Kasumi-1 (cell line): ENCODE data around the gene COPB2.
A peak's percentile ranks its signal among the peaks of the same experiment; 100 is the strongest.
"Not testable (repeated sequence)": the region's sequence is repeated elsewhere in the genome, so short reads cannot be mapped to it uniquely, and the experiment has no call there.

ENCODE experiments used
- DNase-seq, 2 experiments: peaks; one replicate each; lab custom pipeline; 2025; lab: John Stamatoyannopoulos, UW

Gene COPB2

DNA sequence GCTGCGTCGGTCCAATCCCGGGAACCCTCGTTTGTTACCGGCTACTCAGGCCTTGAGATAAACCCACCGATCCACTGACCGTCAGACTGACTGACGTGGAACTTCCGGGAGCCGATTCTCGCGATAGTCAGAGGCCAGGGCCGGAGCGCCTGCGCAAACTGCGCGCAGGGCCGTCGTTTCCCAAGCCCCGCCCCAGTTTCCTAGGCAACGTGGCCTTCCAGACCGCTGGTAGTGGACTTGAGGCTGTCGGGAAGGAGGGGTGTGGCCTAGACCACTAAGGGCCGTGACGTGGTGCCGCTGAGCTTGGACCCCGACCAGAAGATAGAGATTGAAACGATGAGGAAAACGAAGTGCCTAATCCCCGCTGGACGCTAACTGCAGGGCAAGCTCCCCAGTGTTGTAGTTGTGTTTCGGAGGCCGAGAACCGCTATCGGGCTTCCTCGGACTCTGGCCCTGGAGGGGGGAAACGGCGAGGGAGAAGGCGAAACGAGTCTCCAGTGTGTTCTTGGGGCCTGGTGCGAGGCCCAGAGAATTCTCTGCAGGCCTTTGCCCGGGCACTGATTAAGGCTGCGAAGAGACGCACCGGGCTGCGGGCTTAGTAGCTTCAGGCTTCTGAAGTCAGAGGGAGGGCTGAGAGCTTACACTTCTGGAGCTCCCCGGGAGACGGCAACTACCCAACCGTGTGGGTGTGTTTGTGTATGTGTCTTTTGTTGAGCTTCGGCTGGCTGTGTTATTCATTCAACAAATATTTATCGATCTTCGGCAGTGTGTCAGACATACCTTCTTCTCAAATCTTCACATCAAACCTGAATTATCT, at the start of gene COPB2:
Gene COPB2, minus strand, starts transcription at position 96 of the 817 bp plus-strand sequence. CDS start 97 bp downstream, outside the sequence.
- peak; percentile 96 for DNase-seq

GRCh38 chr3:139434764-139435307, 45.4 kb upstream of the COPB2 start:
- no peak for DNase-seq

DNA sequence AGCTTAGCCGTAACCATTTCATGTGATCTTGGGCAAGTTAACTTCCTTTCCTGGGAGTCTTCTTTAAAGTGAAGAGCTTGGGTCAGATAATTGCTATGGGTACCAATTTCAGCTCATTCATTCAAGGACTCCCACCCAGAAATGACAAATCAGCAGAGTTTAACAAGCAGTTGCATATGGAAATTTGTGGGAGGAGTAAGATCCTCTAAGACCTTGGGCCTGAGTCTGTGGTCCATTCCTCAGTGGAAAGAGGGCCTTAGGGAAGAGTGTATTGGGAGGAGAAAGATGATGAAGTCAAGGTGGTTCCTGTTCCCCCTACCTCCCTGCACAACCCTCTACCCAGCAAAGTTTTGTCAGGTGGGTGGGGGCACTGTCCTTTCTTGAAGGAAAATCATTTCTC, 44.8 kb upstream of the COPB2 start:
- DNase-seq = no peak

DNA sequence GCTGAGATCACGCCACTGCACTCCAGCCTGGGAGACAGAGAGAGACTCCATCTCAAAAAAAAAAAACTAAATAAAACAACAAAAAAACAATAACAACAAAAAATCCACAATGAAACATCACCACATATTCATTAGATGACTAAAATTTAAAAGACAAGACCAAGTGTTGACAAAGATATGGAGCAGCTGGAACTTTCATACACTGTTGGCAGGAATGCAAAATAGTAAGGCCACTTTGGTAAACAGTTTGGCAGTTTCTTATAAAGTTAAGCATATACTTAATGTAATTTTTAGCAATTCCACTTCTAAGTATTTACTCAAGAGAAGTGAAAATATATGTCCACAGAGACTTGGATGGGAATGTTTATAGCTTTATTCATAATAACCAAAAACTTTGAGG, 43.6 kb upstream of the COPB2 start:
- DNase-seq = no peak

- no peak for DNase-seq
Observed at GRCh38 chr3:139430493-139430892, 41.0 kb upstream of the COPB2 start.

- peak; percentile 88 to 95 for DNase-seq
Observed at GRCh38 chr3:139427283-139428060, 38.0 kb upstream of the COPB2 start.

GRCh38 chr3:139425745-139426400, 36.4 kb upstream of the COPB2 start:
- no peak for DNase-seq

DNA sequence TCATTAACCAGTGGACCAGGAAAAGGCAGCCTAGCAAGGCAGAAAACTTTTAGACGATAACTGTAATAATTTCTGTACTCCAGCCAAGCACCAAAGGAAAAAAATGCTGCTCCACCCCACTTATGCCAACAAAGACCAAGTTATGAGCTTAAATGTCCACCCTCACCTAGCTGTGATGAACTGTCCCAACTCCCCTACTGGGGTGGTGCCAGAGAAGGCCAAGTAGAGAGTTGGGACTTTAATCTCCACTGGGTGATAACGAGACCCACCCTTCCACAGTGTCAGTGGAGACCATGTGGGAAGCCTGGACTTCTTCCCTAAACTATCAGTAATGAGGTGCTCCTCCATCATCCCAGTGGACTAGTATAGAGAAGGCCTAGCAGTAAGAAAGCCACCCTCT, 33.8 kb upstream of the COPB2 start:
- DNase-seq = no peak

DNA sequence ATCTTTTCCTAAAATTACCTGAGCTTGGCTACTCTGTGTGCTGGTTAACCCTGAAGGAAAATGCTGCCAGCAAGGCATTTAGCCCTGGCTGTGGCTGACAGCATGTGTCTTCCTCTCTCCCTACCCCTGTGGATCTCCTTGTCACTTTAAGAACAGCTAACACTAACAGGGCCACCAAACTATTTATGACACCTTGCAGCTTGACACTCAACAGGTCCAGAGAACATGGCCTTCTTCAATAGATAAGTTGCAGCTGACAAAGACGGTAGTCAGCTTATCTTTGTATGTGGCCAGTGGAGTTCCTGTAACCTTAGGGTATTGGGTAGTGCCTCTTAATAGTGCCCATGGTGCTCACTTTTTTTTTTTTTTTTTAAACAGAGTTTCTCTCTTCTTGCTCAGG, 32.0 kb upstream of the COPB2 start:
- no peak for DNase-seq

GRCh38 chr3:139421040-139421439, 31.6 kb upstream of the COPB2 start:
- DNase-seq = no peak

GRCh38 chr3:139418144-139418543, 28.7 kb upstream of the COPB2 start:
- DNase-seq = no peak

- DNase-seq = no peak
Observed at GRCh38 chr3:139416275-139416674, 26.8 kb upstream of the COPB2 start.

- DNase-seq = no peak
Observed at GRCh38 chr3:139414608-139415224, 25.3 kb upstream of the COPB2 start.

GRCh38 chr3:139412891-139413290, 23.4 kb upstream of the COPB2 start:
- DNase-seq = not testable (repeated sequence)

DNA sequence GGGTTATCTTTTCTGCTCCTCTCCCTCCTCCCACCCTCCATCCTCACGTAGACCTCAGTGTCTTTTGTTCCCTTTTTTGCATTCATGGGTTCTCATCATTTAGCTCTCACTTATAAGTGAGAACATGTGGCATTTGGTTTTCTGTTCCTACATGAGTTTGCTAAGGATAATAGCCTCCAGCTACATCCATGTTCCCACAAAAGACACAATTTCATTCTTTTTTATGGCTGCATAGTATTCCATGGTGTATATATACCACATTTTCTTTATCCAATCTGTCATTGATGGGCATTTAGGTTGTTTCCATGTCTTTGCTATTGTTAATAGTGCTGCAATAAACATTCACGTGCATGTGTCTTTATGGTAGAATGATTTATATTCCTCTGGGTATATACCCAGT, 11.7 kb upstream of the COPB2 start:
- DNase-seq = not testable (repeated sequence)

GRCh38 chr3:139396707-139397106, 7.3 kb upstream of the COPB2 start:
- no peak for DNase-seq

- DNase-seq = no peak
Observed at GRCh38 chr3:139394116-139394515, 4.7 kb upstream of the COPB2 start.

GRCh38 chr3:139388821-139389551, 461 bp downstream of the COPB2 start:
- peak; percentile 12 to 45 for DNase-seq

DNA sequence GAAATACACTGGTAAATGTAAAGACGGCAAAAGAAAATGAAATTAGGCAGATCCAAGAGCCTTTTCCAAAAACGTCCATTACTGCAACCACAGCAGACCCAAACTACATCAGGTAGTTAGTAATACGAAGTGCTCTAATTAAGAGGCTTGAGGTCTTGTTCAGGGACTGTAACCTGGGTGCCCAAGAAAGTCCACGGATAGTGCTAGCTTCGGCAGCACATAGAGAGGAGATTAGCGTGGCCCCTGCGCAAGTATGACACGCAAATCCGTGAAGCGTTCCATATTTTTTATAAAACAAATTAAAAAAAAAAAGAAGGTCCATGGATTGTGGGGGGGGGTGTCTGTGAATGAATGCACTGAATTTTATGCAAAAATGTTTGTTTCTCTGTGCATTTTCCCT, 1.4 kb downstream of the COPB2 start:
- no peak for DNase-seq

GRCh38 chr3:139382291-139382690, 7.2 kb downstream of the COPB2 start:
- not testable (repeated sequence) for DNase-seq

DNA sequence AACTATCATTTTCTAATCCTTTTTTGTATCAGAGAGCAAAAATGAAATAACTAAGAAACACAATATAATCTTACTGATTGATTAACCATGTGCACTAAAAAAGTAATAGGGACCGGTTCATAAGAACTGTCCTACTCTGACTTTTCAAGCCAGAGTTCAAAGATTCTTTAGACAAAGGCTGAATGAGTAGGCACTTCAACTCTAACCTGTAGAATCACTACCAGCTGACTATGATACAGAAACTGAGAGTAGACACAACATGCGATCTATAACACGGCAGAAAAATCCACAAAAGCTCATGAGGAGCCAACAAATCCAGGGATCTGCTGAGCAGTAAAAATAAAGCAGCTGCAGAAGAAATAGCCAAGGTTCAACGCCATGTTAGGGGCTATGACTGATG, 8.9 kb downstream of the COPB2 start:
- no peak for DNase-seq
